Hippocampal formation (tissue), 2 donors: ENCODE results near the gene PIK3C2A.

Experiments
- DNase-seq, 2 donors: peaks; one replicate each; lab custom pipeline; 2025; lab: John Stamatoyannopoulos, UW

Gene PIK3C2A

DNA sequence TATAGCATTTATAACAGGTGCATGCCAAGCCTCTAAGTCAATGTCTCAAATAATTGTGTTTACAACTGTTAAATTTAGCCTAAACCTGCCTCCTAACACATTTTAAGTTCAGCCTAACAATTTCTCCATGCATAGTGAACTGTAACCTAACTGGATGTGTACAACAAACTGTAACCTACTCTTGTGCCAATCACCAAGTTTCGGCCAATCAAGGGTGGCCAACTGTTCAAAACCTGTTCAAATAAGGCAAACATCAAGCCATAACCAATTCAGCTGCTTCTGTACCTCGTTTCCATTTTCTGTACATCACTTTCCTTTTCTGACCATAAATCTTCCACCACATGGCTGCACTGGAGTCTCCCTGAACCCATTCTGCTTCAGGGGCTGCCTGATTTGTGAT lies 45.4 kb downstream of the PIK3C2A start:
- DNase-seq: no peak

DNA sequence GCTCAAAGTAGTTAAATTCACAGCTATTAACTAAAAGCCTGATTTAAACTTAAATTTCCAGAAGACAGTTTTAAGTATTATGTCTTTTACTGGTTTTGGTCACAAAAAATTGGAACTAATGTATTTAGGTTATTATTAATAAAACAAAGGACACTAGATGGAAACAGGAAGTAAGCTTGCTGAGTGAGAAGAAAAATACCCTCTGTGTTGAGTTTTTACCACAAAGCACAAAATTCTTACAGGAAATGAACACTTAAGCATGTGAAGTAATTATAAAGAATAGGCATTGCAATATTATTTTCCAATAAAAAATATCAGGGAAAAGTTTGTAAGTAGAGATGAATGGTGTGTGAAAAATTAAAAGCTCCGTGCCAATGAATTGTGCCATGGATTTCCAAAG lies 46.3 kb downstream of the PIK3C2A start:
- no peak for DNase-seq

DNA sequence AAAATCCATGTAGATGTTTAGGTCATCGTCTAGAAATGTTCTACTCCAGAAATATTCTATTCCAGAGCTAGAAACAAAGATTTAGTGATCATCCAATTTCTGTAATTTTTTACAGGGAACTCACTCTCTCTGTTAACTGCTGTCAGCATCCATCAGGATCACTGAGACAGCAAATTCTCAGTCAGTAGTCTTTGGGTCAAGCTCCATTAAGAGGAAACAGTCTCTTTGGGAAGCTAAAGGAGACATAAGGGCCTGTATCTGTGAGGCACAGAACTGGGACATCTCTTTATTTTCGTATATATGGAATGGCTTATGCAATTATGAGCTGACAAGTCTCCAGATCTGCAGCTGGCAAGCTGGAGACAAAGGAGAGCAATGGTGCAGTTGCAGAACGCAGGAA lies 48.3 kb downstream of the PIK3C2A start:
- DNase-seq: no peak
